Measurements from ENCODE around the gene CMTM8.

DNA sequence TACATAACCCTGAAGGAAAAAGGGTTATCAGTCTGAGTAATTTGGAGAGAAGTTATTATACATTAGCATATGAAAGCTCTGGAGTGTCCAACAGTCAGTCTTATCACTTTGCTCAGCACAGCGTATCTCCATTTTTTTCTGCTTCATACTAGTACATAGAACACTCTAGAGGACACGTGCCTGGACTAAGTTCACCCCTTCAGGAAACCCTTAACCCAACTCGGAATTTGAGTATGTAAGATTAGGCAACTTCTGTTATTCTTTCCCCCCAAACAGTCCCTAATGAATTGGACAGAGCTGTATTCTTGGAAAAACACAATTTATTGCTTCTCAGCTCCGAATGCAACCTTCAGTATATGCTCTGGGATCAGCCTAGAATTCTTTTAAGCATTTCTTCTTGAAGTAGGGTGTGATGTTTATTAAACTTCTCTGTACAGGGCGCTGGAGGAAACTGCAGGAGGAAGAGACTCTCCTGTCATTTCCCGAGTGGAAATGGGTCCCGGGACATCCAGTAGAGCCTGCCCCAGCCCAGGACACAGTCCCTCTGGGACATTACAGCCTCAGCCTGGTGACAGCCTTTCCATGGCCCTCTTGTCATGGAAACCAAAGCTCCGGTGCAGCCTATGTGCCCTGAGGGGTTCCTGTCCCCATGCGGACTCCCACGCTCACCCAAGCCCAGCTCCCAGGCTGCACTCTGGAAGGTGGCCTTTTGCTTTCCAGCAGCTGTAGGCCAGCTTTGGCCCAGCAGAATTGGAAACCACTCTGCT is 37.3 kb upstream of the CMTM8 start:
- TF ChIP-seq, protein P1, sequence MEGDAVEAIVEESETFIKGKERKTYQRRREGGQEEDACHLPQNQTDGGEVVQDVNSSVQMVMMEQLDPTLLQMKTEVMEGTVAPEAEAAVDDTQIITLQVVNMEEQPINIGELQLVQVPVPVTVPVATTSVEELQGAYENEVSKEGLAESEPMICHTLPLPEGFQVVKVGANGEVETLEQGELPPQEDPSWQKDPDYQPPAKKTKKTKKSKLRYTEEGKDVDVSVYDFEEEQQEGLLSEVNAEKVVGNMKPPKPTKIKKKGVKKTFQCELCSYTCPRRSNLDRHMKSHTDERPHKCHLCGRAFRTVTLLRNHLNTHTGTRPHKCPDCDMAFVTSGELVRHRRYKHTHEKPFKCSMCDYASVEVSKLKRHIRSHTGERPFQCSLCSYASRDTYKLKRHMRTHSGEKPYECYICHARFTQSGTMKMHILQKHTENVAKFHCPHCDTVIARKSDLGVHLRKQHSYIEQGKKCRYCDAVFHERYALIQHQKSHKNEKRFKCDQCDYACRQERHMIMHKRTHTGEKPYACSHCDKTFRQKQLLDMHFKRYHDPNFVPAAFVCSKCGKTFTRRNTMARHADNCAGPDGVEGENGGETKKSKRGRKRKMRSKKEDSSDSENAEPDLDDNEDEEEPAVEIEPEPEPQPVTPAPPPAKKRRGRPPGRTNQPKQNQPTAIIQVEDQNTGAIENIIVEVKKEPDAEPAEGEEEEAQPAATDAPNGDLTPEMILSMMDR (IDR thresholded peaks at IDR 0.05) = no peak
- TF ChIP-seq EP300 (IDR thresholded peaks at IDR 0.05) = no peak
